GM23338 (cell line): ENCODE data around the gene IGSF22. TPM values are rescaled to one million over a fixed set of nuclear protein-coding genes. Genes with fewer than 3 reads are reported as not detected.

Experiments used
- ATAC-seq: fragments of 200-7000 bp; cut with Tn5 transposase; 3 replicates; pipeline ENCODE4 v1.9.1; 2020
- DNase-seq: peaks from one replicate; pipeline ENCODE4 v3.0.0-alpha.2; 2015; ENCODE audit warnings: low spot score
- H2AFZ ChIP-seq: fragments of 200-600 bp; sonication (generic); 2 replicates; pipeline ENCODE4 v1.8.0; 2016; ENCODE audit warnings: antibody characterized with exemption, mild to moderate bottlenecking, moderate library complexity
- H3F3A ChIP-seq: fragments of 200-600 bp; sonication (generic); replicated peaks from 2 replicates; pipeline ENCODE4 v1.8.0; 2017; ENCODE audit warnings: antibody characterized with exemption, mixed run types, low read depth
- H3K27ac ChIP-seq: fragments of 200-600 bp; sonication (generic); 2 replicates; pipeline ENCODE4 v1.6.1; 2016; ENCODE audit warnings: low read depth
- H3K27me3 ChIP-seq: fragments of 200-600 bp; sonication (generic); 2 replicates; pipeline ENCODE4 v1.8.0; 2016; ENCODE audit warnings: mild to moderate bottlenecking, mixed run types, moderate library complexity; ENCODE audit not compliant: insufficient read depth
- H3K36me3 ChIP-seq: fragments of 200-600 bp; sonication (generic); 2 replicates; pipeline ENCODE4 v1.8.0; 2016; ENCODE audit warnings: mild to moderate bottlenecking; ENCODE audit not compliant: insufficient read depth
- H3K4me1 ChIP-seq: fragments of 200-600 bp; sonication (generic); 2 replicates; pipeline ENCODE4 v1.8.0; 2016; ENCODE audit warnings: mild to moderate bottlenecking, moderate library complexity; ENCODE audit not compliant: insufficient read depth
- H3K4me2 ChIP-seq: fragments of 200-600 bp; sonication (generic); 2 replicates; pipeline ENCODE4 v1.7.1; 2017; ENCODE audit warnings: mixed run types
- H3K4me3 ChIP-seq: fragments of 200-600 bp; sonication (generic); 2 replicates; pipeline ENCODE4 v1.6.1; 2016; ENCODE audit warnings: mixed run types
- H3K79me2 ChIP-seq: fragments of 200-600 bp; sonication (generic); replicated peaks from 2 replicates; pipeline ENCODE4 v1.8.0; 2017; ENCODE audit warnings: mild to moderate bottlenecking; ENCODE audit not compliant: insufficient read depth
- H3K9me2 ChIP-seq: fragments of 200-600 bp; sonication (generic); 2 replicates; pipeline ENCODE4 v1.8.0; 2017; ENCODE audit not compliant: insufficient read depth
- H4K20me1 ChIP-seq: fragments of 200-600 bp; sonication (generic); replicated peaks from 2 replicates; pipeline ENCODE4 v1.8.0; 2017; ENCODE audit warnings: mild to moderate bottlenecking; ENCODE audit not compliant: insufficient read depth
- H3K27ac Mint-ChIP-seq: 2 replicates; pipeline ENCODE4 v1.8.0; 2020; ENCODE audit warnings: inconsistent platforms, mild to moderate bottlenecking, moderate library complexity, mixed read lengths
- H3K27me3 Mint-ChIP-seq: 3 replicates; pipeline ENCODE4 v1.8.0; 2022; ENCODE audit warnings: low read depth, mild to moderate bottlenecking, moderate library complexity, mixed read lengths, inconsistent platforms; ENCODE audit not compliant: insufficient read depth, poor library complexity
- H3K36me3 Mint-ChIP-seq: 3 replicates; pipeline ENCODE4 v1.8.0; 2021; ENCODE audit warnings: low read depth, mild to moderate bottlenecking, inconsistent platforms, moderate library complexity, mixed read lengths
- H3K4me1 Mint-ChIP-seq: 3 replicates; pipeline ENCODE4 v1.8.0; 2020; ENCODE audit warnings: mild to moderate bottlenecking, inconsistent platforms, mixed read lengths
- H3K4me3 Mint-ChIP-seq: 3 replicates; pipeline ENCODE4 v1.8.0; 2021; ENCODE audit warnings: moderate library complexity, mild to moderate bottlenecking, inconsistent platforms, mixed read lengths
- H3K9me3 Mint-ChIP-seq: 3 replicates; pipeline ENCODE4 v1.8.0; 2020; ENCODE audit warnings: moderate library complexity, mild to moderate bottlenecking, inconsistent platforms, mixed read lengths
- CREB1 ChIP-seq: fragments of 250-450 bp; sonication (Bioruptor Pico); IDR thresholded peaks from 2 replicates; pipeline ENCODE4 v1.5.0; 2020; ENCODE audit warnings: low read depth, mild to moderate bottlenecking, moderate library complexity
- EZH2 ChIP-seq: fragments of 200-600 bp; sonication (generic); IDR thresholded peaks from one replicate; pipeline ENCODE4 v1.8.0; 2017; ENCODE audit warnings: antibody characterized with exemption, mild to moderate bottlenecking, low read depth; ENCODE audit not compliant: unreplicated experiment
- POLR2AphosphoS5 ChIP-seq: IDR thresholded peaks from 2 replicates; pipeline ENCODE4 v1.6.1; 2016; ENCODE audit warnings: antibody characterized with exemption, low read depth
- STAT1 ChIP-seq: IDR thresholded peaks from one replicate; pipeline ENCODE4 v1.6.1; 2016; ENCODE audit warnings: antibody characterized with exemption; ENCODE audit not compliant: unreplicated experiment
- ZNF331 ChIP-seq: fragments of 250-450 bp; sonication (Bioruptor Pico); IDR thresholded peaks from 2 replicates; pipeline ENCODE4 v1.5.0; 2020; ENCODE audit warnings: low read depth, mild to moderate bottlenecking, moderate library complexity
- polyA plus RNA-seq: library from polyadenylated mRNA; unstranded; fragments of >200 nt; fragmentation: Nextera tagmentation; extraction: Ambion mirVana; gene quantifications from 2 replicates; pipeline ENCODE4 v1.2.1, GENCODE V29; 2016
- total RNA-seq: library from RNA; depleted of rRNA; stranded (reverse); fragments of >200 nt; shearing (Covaris generic); gene quantifications from 2 replicates; pipeline ENCODE4 v1.2.3, GENCODE V29; 2014
- TF ChIP-seq, protein P1 (sequence below): fragments of 250-450 bp; sonication (Bioruptor Pico); IDR thresholded peaks from 2 replicates; pipeline ENCODE4 v1.5.0; 2020; ENCODE audit warnings: mild to moderate bottlenecking, moderate library complexity
- TF ChIP-seq, protein P2 (sequence below), 2 experiments: fragments of 200-600 bp in 1 of 2; sonication (generic) in 1 of 2; conservative IDR thresholded peaks; 2 replicates each; pipeline versions ENCODE4 v1.5.1 to v1.6.1; 2016 to 2017; ENCODE audit warnings: antibody characterized with exemption in 2 of 2, low read depth in 2 of 2, mild to moderate bottlenecking in 2 of 2, moderate library complexity in 1 of 2
- TF ChIP-seq, protein P3 (sequence below): IDR thresholded peaks from 2 replicates; pipeline ENCODE4 v1.6.1; 2016; ENCODE audit warnings: antibody characterized with exemption
- TF ChIP-seq, protein P4 (sequence below): IDR thresholded peaks from one replicate; pipeline ENCODE4 v1.6.1; 2018; ENCODE audit warnings: antibody characterized with exemption; ENCODE audit not compliant: unreplicated experiment

Gene IGSF22
- total and polyA plus RNA-seq, 2 experiments from 2014 or later: 0.37 TPM; not detected in 1

DNA sequence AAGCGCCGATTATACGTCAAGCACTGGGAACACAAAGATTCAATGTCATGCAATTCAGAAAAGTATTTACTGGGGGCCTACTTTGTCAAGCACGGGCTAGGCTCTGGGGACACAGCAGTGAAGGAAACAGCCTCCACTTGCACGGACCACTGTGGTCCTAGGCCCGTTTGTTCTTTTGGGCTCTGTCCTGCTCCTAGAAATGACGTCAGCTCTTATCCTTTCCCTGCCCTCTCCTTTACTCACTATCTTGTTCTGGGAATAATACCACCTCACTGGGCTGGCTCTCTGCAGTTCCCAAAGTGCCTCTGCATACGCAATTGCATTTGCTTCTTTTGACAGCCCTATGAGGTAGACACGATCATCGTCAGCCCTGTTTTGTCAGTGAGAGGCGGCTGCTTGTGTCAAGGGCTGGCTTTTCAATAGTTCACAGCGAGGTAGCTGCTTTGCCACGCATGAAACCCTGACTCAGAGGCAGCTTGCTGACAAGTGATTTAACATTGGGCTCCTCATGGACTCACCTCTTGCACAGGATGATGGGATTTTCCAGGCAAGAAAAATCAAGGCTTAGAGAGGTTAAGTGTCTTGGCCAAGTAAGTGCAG lies 22.9 kb upstream of the IGSF22 start:
- H3K4me2 ChIP-seq: no peak overlapping the region
- DNase-seq (no peak), ATAC-seq (no peak)

More for the DNA sequence above, 22.9 kb upstream of the IGSF22 start:
- Histone ChIP-seq H3K27me3 (no peaks in the 10 kb centered on the region), H3K27ac (no peak overlapping the region), H3K4me3 (no peak overlapping the region), H3K79me2 (no peaks in the 10 kb centered on the region), H2AFZ (no peak overlapping the region), H4K20me1 (no peaks in the 10 kb centered on the region; the same call in 1 of the 2 replicates), H3K36me3 (no peaks in the 10 kb centered on the region), H3F3A (no peaks in the 10 kb centered on the region), H3K9me2 (no peaks in the 10 kb centered on the region), H3K4me1 (0 out of 2 replicates have a peak, but pooled peaks cover 4% of the 10 kb centered on the region)
- Mint-ChIP-seq H3K4me1 (peaks cover 20% of the 10 kb centered on the region; the same call in 2 of the 3 replicates), H3K36me3 (no peaks in the 10 kb centered on the region), H3K27me3 (peaks cover 3% of the 10 kb centered on the region), H3K9me3 (no peaks in the 10 kb centered on the region), H3K4me3 (no peak overlapping the region), H3K27ac (peak overlapping the region; percentile 63; the same call in 1 of the 2 replicates)
- TF ChIP-seq POLR2AphosphoS5 (no peak), ZNF331 (CRISPR knock-in tag) (no peak), STAT1 (no peak), EZH2 (no peak), CREB1 (no peak)
- TF ChIP-seq, protein P1, sequence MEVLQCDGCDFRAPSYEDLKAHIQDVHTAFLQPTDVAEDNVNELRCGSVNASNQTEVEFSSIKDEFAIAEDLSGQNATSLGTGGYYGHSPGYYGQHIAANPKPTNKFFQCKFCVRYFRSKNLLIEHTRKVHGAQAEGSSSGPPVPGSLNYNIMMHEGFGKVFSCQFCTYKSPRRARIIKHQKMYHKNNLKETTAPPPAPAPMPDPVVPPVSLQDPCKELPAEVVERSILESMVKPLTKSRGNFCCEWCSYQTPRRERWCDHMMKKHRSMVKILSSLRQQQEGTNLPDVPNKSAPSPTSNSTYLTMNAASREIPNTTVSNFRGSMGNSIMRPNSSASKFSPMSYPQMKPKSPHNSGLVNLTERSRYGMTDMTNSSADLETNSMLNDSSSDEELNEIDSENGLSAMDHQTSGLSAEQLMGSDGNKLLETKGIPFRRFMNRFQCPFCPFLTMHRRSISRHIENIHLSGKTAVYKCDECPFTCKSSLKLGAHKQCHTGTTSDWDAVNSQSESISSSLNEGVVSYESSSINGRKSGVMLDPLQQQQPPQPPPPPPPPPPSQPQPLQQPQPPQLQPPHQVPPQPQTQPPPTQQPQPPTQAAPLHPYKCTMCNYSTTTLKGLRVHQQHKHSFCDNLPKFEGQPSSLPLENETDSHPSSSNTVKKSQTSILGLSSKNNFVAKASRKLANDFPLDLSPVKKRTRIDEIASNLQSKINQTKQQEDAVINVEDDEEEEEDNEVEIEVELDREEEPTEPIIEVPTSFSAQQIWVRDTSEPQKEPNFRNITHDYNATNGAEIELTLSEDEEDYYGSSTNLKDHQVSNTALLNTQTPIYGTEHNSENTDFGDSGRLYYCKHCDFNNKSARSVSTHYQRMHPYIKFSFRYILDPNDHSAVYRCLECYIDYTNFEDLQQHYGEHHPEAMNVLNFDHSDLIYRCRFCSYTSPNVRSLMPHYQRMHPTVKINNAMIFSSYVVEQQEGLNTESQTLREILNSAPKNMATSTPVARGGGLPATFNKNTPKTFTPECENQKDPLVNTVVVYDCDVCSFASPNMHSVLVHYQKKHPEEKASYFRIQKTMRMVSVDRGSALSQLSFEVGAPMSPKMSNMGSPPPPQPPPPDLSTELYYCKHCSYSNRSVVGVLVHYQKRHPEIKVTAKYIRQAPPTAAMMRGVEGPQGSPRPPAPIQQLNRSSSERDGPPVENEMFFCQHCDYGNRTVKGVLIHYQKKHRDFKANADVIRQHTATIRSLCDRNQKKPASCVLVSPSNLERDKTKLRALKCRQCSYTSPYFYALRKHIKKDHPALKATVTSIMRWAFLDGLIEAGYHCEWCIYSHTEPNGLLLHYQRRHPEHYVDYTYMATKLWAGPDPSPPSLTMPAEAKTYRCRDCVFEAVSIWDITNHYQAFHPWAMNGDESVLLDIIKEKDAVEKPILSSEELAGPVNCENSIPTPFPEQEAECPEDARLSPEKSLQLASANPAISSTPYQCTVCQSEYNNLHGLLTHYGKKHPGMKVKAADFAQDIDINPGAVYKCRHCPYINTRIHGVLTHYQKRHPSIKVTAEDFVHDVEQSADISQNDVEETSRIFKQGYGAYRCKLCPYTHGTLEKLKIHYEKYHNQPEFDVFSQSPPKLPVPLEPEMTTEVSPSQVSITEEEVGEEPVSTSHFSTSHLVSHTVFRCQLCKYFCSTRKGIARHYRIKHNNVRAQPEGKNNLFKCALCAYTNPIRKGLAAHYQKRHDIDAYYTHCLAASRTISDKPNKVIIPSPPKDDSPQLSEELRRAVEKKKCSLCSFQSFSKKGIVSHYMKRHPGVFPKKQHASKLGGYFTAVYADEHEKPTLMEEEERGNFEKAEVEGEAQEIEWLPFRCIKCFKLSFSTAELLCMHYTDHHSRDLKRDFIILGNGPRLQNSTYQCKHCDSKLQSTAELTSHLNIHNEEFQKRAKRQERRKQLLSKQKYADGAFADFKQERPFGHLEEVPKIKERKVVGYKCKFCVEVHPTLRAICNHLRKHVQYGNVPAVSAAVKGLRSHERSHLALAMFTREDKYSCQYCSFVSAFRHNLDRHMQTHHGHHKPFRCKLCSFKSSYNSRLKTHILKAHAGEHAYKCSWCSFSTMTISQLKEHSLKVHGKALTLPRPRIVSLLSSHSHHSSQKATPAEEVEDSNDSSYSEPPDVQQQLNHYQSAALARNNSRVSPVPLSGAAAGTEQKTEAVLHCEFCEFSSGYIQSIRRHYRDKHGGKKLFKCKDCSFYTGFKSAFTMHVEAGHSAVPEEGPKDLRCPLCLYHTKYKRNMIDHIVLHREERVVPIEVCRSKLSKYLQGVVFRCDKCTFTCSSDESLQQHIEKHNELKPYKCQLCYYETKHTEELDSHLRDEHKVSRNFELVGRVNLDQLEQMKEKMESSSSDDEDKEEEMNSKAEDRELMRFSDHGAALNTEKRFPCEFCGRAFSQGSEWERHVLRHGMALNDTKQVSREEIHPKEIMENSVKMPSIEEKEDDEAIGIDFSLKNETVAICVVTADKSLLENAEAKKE (CRISPR knock-in tag): no peak
- TF ChIP-seq, protein P2, sequence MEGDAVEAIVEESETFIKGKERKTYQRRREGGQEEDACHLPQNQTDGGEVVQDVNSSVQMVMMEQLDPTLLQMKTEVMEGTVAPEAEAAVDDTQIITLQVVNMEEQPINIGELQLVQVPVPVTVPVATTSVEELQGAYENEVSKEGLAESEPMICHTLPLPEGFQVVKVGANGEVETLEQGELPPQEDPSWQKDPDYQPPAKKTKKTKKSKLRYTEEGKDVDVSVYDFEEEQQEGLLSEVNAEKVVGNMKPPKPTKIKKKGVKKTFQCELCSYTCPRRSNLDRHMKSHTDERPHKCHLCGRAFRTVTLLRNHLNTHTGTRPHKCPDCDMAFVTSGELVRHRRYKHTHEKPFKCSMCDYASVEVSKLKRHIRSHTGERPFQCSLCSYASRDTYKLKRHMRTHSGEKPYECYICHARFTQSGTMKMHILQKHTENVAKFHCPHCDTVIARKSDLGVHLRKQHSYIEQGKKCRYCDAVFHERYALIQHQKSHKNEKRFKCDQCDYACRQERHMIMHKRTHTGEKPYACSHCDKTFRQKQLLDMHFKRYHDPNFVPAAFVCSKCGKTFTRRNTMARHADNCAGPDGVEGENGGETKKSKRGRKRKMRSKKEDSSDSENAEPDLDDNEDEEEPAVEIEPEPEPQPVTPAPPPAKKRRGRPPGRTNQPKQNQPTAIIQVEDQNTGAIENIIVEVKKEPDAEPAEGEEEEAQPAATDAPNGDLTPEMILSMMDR (conservative IDR thresholded peaks at IDR 0.05; ENCODE audit: low read depth in 2 of 2): no peak
- TF ChIP-seq, protein P3, sequence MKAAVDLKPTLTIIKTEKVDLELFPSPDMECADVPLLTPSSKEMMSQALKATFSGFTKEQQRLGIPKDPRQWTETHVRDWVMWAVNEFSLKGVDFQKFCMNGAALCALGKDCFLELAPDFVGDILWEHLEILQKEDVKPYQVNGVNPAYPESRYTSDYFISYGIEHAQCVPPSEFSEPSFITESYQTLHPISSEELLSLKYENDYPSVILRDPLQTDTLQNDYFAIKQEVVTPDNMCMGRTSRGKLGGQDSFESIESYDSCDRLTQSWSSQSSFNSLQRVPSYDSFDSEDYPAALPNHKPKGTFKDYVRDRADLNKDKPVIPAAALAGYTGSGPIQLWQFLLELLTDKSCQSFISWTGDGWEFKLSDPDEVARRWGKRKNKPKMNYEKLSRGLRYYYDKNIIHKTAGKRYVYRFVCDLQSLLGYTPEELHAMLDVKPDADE: no peak
- TF ChIP-seq, protein P4, sequence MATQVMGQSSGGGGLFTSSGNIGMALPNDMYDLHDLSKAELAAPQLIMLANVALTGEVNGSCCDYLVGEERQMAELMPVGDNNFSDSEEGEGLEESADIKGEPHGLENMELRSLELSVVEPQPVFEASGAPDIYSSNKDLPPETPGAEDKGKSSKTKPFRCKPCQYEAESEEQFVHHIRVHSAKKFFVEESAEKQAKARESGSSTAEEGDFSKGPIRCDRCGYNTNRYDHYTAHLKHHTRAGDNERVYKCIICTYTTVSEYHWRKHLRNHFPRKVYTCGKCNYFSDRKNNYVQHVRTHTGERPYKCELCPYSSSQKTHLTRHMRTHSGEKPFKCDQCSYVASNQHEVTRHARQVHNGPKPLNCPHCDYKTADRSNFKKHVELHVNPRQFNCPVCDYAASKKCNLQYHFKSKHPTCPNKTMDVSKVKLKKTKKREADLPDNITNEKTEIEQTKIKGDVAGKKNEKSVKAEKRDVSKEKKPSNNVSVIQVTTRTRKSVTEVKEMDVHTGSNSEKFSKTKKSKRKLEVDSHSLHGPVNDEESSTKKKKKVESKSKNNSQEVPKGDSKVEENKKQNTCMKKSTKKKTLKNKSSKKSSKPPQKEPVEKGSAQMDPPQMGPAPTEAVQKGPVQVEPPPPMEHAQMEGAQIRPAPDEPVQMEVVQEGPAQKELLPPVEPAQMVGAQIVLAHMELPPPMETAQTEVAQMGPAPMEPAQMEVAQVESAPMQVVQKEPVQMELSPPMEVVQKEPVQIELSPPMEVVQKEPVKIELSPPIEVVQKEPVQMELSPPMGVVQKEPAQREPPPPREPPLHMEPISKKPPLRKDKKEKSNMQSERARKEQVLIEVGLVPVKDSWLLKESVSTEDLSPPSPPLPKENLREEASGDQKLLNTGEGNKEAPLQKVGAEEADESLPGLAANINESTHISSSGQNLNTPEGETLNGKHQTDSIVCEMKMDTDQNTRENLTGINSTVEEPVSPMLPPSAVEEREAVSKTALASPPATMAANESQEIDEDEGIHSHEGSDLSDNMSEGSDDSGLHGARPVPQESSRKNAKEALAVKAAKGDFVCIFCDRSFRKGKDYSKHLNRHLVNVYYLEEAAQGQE: no peak
